Measurements from ENCODE around the gene GZMB.
"Not testable (repeated sequence)": the region's sequence is repeated elsewhere in the genome, so short reads cannot be mapped to it uniquely, and the experiment has no call there.

Gene GZMB

GRCh38 chr14:24630872-24631477 lies 3.0 kb downstream of the GZMB start:
- DNase-seq: no peak

- no peak for DNase-seq
Measured at GRCh38 chr14:24630087-24630871, 3.7 kb downstream of the GZMB start.

GRCh38 chr14:24629521-24629920 lies 4.5 kb downstream of the GZMB start:
- no peak for DNase-seq

- no peak for DNase-seq
Measured at GRCh38 chr14:24613747-24614146, 20.2 kb downstream of the GZMB start.

- no peak for DNase-seq
Measured at GRCh38 chr14:24613241-24613640, 20.7 kb downstream of the GZMB start.

GRCh38 chr14:24612196-24612595 lies 21.8 kb downstream of the GZMB start:
- peak in 1 of 2 experiments; percentile 22 for DNase-seq

GRCh38 chr14:24609655-24610344 lies 24.2 kb downstream of the GZMB start, which contains the start of gene GZMH:
GZMH (minus strand) TSS chr14:24609685; CDS start chr14:24609613, 72 bp downstream.
- DNase-seq: no peak

- DNase-seq: no peak
Measured at GRCh38 chr14:24607635-24608514, 26.1 kb downstream of the GZMB start.

GRCh38 chr14:24607081-24607480 lies 26.9 kb downstream of the GZMB start:
- DNase-seq: no peak

- no peak for DNase-seq
Measured at GRCh38 chr14:24606297-24606696, 27.7 kb downstream of the GZMB start.

GRCh38 chr14:24605435-24606190 lies 28.4 kb downstream of the GZMB start:
- peak in 1 of 2 experiments; percentile 21 for DNase-seq

GRCh38 chr14:24597403-24597802 lies 36.6 kb downstream of the GZMB start:
- no peak for DNase-seq

GRCh38 chr14:24595073-24595808 lies 38.7 kb downstream of the GZMB start:
- DNase-seq: no peak

GRCh38 chr14:24591004-24591403 lies 43.0 kb downstream of the GZMB start:
- DNase-seq: not testable (repeated sequence)

- not testable (repeated sequence) for DNase-seq
Measured at GRCh38 chr14:24584402-24584801, 49.6 kb downstream of the GZMB start.
